Sigmoid colon (tissue), 3 donors: Measurements from ENCODE around the gene TMEM204.

Experiments used
- POLR2A ChIP-seq, 2 donors: fragments of 450-650 bp; IDR thresholded peaks; one replicate each; pipeline ENCODE4 v1.6.1; 2016; ENCODE audit warnings: antibody characterized with exemption in 2 of 2, mild to moderate bottlenecking in 2 of 2, moderate library complexity in 2 of 2
- TF ChIP-seq, protein P1 (sequence below), 4 experiments: fragments of 450-650 bp in 3 of 4; fragments of 200-600 bp in 1 of 4; IDR thresholded peaks; one replicate each; pipeline ENCODE4 v1.5.1; 2016 to 2019; ENCODE audit warnings: antibody characterized with exemption in 4 of 4, mild to moderate bottlenecking in 3 of 4, moderate library complexity in 2 of 4

DNA sequence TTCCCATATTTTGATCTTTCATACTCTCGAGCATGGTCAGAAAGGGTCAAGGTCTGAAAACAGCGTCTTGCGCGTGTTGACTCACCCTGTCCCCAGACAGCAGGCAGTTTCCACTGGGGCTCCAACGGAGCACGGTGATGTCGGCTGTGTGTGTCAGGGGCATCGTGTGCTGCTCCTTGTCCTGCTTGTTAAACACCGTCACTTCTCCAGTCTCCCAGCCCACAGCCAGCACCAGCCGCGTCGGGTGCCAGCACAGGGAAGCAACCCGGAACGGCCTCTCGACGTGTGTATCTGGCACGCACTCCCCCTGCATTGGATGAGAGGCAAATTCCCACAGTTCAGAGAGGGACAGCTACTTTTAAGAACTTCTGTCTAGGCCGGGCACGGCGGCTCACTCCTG, 68.8 kb downstream of the TMEM204 start:
- TF ChIP-seq, protein P1, sequence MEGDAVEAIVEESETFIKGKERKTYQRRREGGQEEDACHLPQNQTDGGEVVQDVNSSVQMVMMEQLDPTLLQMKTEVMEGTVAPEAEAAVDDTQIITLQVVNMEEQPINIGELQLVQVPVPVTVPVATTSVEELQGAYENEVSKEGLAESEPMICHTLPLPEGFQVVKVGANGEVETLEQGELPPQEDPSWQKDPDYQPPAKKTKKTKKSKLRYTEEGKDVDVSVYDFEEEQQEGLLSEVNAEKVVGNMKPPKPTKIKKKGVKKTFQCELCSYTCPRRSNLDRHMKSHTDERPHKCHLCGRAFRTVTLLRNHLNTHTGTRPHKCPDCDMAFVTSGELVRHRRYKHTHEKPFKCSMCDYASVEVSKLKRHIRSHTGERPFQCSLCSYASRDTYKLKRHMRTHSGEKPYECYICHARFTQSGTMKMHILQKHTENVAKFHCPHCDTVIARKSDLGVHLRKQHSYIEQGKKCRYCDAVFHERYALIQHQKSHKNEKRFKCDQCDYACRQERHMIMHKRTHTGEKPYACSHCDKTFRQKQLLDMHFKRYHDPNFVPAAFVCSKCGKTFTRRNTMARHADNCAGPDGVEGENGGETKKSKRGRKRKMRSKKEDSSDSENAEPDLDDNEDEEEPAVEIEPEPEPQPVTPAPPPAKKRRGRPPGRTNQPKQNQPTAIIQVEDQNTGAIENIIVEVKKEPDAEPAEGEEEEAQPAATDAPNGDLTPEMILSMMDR (IDR thresholded peaks at IDR 0.05), result no peak
- TF ChIP-seq POLR2A (IDR thresholded peaks at IDR 0.05), result no peak
